Tibial artery (tissue), 4 donors: Measurements from ENCODE around the gene ATP13A5.

Experiments
- DNase-seq, 2 donors: peaks; one replicate each; pipeline ENCODE4 v3.0.0-alpha.2; 2019
- H3K27ac ChIP-seq, 2 donors: fragments of 200-600 bp; sonication (generic) in 1 of 2; 1 replicate in 1 of 2; 2 replicates in 1 of 2; pipeline ENCODE4 v1.5.1; 2018 to 2019; ENCODE audit warnings: mild to moderate bottlenecking in 1 of 2
- H3K27me3 ChIP-seq, 2 donors: fragments of 200-600 bp; sonication (generic) in 1 of 2; one replicate each; pipeline versions ENCODE4 v1.5.1 to v1.6.0; 2016 to 2019
- H3K36me3 ChIP-seq, 3 donors: fragments of 200-600 bp; sonication (generic) in 2 of 3; one replicate each; pipeline ENCODE4 v1.5.1; 2016 to 2019; ENCODE audit warnings: mild to moderate bottlenecking in 2 of 3
- H3K4me1 ChIP-seq, 4 donors: fragments of 200-600 bp; sonication (generic) in 2 of 4; 1 replicate in 3 of 4; 2 replicates in 1 of 4; pipeline ENCODE4 v1.5.1; 2016 to 2019
- H3K4me3 ChIP-seq, 2 donors: fragments of 200-600 bp; sonication (generic) in 1 of 2; 1 replicate in 1 of 2; 2 replicates in 1 of 2; pipeline ENCODE4 v1.5.1; 2018 to 2019; ENCODE audit warnings: mild to moderate bottlenecking in 2 of 2
- H3K9me3 ChIP-seq, 3 donors: fragments of 200-600 bp; sonication (generic) in 1 of 3; one replicate each; pipeline ENCODE4 v1.5.1; 2016 to 2019
- intact Hi-C: fragments of 100-400 bp; cut with DNase I; formaldehyde crosslinking; loops from one replicate; pipeline ENCODE4 v1.15.0; 2023; ENCODE audit warnings: low total_unique reads
- TF ChIP-seq, protein P1 (sequence below), 2 experiments: fragments of 200-600 bp in 1 of 2; fragments of 450-650 bp in 1 of 2; IDR thresholded peaks; one replicate each; pipeline ENCODE4 v1.5.1; 2017 to 2019; ENCODE audit warnings: antibody characterized with exemption in 2 of 2, mild to moderate bottlenecking in 1 of 2, moderate library complexity in 1 of 2

ATP13A5 gene

GRCh38 chr3:193333229-193333628 is 45.3 kb downstream of the ATP13A5 start:
- TF ChIP-seq, protein P1, sequence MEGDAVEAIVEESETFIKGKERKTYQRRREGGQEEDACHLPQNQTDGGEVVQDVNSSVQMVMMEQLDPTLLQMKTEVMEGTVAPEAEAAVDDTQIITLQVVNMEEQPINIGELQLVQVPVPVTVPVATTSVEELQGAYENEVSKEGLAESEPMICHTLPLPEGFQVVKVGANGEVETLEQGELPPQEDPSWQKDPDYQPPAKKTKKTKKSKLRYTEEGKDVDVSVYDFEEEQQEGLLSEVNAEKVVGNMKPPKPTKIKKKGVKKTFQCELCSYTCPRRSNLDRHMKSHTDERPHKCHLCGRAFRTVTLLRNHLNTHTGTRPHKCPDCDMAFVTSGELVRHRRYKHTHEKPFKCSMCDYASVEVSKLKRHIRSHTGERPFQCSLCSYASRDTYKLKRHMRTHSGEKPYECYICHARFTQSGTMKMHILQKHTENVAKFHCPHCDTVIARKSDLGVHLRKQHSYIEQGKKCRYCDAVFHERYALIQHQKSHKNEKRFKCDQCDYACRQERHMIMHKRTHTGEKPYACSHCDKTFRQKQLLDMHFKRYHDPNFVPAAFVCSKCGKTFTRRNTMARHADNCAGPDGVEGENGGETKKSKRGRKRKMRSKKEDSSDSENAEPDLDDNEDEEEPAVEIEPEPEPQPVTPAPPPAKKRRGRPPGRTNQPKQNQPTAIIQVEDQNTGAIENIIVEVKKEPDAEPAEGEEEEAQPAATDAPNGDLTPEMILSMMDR (IDR thresholded peaks at IDR 0.05) = no peak
- Histone ChIP-seq H3K27ac (no peak overlapping the region), H3K4me1 (no peaks in the 10 kb centered on the region), H3K36me3 (no peaks in the 10 kb centered on the region), H3K27me3 (no peaks in the 10 kb centered on the region), H3K4me3 (no peak overlapping the region), H3K9me3 (no peaks in the 10 kb centered on the region)
- no peak for DNase-seq
- intact Hi-C loops = no loop called here

- no peak overlapping the region for H3K4me3 ChIP-seq
- no peaks in the 10 kb centered on the region for H3K27me3 ChIP-seq
- no peak overlapping the region for H3K27ac ChIP-seq
- H3K9me3 ChIP-seq = no peaks in the 10 kb centered on the region
- TF ChIP-seq, protein P1 (IDR thresholded peaks at IDR 0.05) = no peak
- no peak for DNase-seq
- no peaks in the 10 kb centered on the region for H3K4me1 ChIP-seq
- no peaks in the 10 kb centered on the region for H3K36me3 ChIP-seq
- intact Hi-C loops = no loop called here
These were observed 47.9 kb downstream of the ATP13A5 start for GRCh38 chr3:193330555-193331204.

DNA sequence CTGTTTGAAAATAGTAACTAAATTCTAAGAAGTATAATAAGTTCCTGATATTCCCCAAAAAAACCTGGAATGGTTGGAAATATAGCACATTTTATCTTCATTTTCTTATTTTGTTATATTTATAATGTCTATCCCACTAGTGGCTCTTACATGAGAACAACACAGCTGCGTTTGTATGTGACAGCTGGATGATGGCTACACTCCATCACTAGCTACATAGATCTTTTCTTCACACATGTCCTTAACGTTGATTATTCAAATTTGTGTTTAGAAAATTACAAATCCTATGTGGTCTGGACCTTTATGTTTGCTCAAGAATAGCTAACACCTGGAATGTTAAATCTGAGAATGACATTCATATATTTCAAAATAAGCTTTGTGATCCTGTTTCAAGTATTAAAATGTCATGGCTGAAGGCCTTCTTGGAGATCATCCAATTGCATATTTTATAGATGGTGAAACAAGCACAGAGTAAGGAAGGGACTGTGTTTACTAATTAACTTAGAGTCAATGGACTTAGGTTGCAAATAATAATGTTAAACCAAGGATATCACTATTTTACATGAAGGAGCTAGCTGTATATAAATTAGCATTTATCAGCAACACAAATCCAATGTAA is 60.8 kb downstream of the ATP13A5 start:
- Histone ChIP-seq H3K4me3 (no peak overlapping the region), H3K27ac (no peak overlapping the region), H3K9me3 (no peaks in the 10 kb centered on the region), H3K4me1 (no peaks in the 10 kb centered on the region), H3K36me3 (no peaks in the 10 kb centered on the region), H3K27me3 (no peaks in the 10 kb centered on the region)
- TF ChIP-seq, protein P1 (IDR thresholded peaks at IDR 0.05) = no peak
- intact Hi-C loops = loop anchor here (5.0 kb wide), 1 partner anchor 1395 kb away; no protein-coding TSS in a partner anchor
- no peak for DNase-seq

DNA sequence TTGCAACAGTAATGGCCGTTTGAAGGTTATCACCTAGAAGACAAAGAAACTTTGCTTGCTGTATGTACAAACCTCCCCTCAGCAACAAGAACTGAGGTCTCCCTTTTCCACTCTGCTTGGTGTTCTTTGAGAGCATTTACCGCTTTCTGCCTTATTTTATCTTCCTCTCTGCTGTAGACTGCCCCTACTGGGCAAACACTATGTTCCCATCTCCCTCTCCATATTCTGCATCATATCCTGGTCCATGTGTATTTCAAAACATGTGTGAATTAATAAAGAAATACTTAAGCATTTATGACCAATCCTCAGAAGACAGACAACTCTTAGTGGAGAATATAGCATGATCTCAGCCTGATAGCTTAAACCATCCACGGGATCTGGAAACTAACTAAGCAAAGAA is 64.4 kb downstream of the ATP13A5 start:
- Histone ChIP-seq H3K4me1 (no peaks in the 10 kb centered on the region), H3K27me3 (no peaks in the 10 kb centered on the region), H3K36me3 (no peaks in the 10 kb centered on the region), H3K9me3 (no peaks in the 10 kb centered on the region), H3K27ac (no peak overlapping the region), H3K4me3 (no peak overlapping the region)
- TF ChIP-seq, protein P1 (IDR thresholded peaks at IDR 0.05) = no peak
- intact Hi-C loops = no loop called here
- no peak for DNase-seq

GRCh38 chr3:193313061-193313958 is 65.2 kb downstream of the ATP13A5 start:
- no peak overlapping the region for H3K27ac ChIP-seq
- no peaks in the 10 kb centered on the region for H3K36me3 ChIP-seq
- H3K9me3 ChIP-seq = no peaks in the 10 kb centered on the region
- no peak overlapping the region for H3K4me3 ChIP-seq
- TF ChIP-seq, protein P1 (IDR thresholded peaks at IDR 0.05) = no peak
- DNase-seq = no peak
- no peaks in the 10 kb centered on the region for H3K27me3 ChIP-seq
- no peaks in the 10 kb centered on the region for H3K4me1 ChIP-seq
- intact Hi-C loops = no loop called here
